KBM-7 (cell line): ENCODE measurements around the gene TMEFF2.
"Not testable (repeated sequence)": the region's sequence is repeated elsewhere in the genome, so short reads cannot be mapped to it uniquely, and the experiment has no call there.

Source experiments
- DNase-seq: peaks from one replicate; pipeline ENCODE4 v3.0.0-alpha.2; 2015
- in situ Hi-C: fragments of 300-500 bp; cut with MboI; formaldehyde crosslinking; loops from 2 replicates; pipeline ENCODE4 v1.14.3; 2020; ENCODE audit warnings: low sequenced_read_pairs, low pct_unique_long_range_greater_than_20kb, mixed read lengths

TMEFF2 gene

DNA sequence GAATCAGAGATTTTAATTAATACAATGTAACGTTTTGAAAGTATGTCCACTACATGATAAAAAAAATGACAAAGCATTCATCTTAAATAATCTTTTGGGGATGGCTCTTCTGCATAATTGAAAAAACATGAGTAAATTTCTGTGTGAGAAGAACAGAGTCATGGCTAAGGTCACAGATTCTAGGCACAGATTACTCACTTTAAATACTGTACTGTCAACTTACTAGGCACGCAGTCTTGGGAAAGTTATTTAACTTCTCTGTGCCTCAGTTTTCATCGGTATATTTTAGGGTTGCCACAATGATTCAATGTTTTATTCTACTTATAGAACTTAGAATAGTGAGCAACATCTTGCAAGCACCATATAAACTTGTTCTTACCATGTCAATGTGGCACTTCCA, 49.2 kb downstream of the TMEFF2 start:
- DNase-seq: no peak
- in situ Hi-C loops: no loop called here

DNA sequence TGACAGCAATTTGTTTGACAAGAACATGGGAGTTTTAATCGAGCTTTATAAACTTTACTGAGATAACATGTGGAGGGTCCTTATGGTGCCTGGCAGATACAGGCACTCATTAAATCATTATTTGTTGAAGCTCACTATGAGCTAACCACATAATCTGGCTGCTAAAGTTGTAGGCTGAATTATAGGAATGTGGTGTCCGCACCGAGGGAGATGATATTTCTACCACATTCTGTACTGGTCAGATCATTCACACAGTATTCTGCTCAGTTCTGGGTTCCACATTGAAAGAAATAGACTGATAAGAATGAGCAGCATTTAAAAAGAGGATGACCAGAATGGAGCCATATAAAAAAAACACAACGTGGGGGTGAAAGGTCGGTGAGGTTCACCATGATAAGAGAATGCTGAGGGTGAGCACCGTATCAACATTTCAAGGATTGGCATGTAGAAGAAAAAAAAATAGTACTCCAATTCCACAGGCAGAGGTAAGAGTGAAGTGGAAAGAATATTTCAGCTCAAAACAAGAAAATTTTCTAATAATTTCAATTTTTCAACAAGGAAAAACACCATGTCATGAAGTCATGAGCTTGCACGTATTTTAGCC, 54.4 kb downstream of the TMEFF2 start:
- DNase-seq: no peak
- in situ Hi-C loops: no loop called here

DNA sequence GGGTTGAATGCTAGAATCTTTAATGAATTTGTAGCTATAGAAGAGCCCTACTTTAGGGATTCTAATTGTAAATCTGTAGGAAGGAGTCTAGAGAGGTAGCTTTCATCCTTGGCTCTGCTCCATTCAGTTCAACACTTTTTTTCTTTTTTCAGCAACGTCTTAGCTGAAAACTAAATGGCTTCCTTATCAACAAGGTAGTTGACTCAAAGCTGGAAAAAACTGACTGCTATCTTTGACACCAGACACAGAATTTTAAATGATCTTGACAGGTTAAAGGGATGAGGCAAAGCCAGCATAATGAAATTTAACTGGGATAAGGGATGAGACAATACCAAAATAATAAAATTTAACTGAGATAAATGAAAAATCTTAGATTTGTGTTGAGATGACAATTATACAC, 54.9 kb downstream of the TMEFF2 start:
- in situ Hi-C loops: no loop called here
- DNase-seq: no peak

DNA sequence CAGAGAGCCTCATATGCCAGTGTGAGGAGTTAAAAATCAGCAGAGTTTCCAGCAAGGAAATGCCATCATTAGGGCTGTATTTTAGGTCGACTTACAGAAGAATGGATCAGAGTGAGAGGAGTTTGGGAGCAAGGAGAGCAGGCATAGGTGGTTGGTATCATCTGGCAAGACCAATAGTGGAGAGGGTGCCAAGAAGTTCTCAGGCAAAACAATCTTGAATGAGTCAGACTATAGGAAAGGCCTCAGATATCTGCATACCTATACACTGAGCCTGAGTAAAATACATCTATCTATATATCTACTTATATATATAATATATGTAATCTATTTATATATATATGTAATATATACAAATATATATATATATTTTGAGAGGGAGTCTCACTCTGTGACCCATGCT, 57.3 kb downstream of the TMEFF2 start:
- in situ Hi-C loops: no loop called here
- no peak for DNase-seq

DNA sequence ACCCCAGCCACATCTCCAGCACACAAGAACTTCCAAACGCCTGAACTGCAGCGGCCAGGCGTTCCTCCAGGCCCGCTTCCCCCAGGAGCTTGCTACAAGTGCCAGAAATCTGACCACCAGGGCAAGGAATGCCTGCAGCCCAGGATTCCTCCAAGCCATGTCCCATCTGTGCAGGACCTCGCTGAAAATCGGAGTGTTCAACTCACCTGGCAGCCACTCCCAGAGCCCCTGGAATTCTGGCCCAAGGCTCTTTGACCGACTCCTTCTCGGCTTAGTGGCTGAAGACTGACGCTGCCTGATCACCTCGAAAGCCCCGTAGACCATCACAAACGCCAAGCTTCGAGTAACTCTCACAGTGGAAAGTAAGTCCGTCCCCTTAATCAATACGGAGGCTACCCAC, 62.1 kb downstream of the TMEFF2 start:
- in situ Hi-C loops, DNase-seq: not testable (repeated sequence)

DNA sequence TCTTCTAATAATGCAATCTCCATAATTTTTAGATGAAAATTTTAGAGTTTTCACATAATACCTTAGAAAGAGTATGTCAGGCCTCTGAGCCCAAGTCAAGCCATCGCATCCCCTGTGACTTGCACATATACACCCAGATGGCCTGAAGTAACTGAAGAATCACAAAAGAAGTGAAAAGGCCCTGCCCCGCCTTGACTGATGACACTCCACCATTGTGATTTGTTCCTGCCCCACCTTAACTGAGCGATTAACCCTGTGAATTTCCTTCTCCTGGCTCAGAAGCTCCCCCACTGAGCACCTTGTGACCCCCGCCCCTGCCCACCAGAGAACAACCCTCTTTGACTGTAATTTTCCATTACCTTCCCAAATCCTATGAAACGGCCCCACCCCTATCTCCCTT, 64.4 kb downstream of the TMEFF2 start:
- in situ Hi-C loops: not testable (repeated sequence)

DNA sequence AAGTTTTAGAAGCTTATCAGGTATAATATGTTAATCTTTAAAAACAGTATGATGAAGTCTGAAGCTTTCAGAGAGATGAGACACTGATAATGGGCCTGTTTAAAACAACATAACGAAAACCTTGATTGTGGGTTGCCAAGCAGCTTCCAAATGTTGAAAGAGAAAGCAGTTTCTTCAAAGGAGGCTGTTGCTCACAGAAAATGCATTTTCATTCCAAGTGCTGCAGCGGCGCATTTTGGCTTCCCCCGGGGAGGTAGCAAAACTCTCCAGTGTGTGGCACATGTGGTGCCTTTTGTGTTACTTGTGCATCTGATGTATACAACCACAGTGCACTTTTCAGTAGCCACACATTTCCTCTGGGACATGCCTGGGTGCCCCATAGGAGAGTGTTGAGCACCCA, 66.1 kb downstream of the TMEFF2 start:
- DNase-seq: no peak
- in situ Hi-C loops: no loop called here

More for the DNA sequence above, 64.4 kb downstream of the TMEFF2 start:
- not testable (repeated sequence) for DNase-seq

DNA sequence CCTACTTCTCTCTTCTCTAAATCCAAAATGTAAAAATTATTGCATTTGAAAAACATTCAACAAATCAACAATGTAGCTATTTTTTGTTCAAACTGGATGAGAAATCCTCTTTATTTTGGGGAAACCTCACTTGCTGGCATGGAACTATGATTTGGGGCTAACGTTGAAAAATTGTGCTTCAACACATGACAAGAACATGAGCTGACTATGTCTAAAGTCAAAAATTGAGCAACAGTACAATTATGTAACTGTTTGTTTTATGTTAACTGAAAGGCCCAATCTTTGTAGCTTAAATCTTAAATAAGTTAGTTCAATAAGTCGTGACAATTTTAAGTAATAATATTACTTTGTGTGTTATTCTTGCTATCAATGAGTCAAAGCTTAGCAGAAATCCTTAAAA, 67.3 kb downstream of the TMEFF2 start:
- in situ Hi-C loops: no loop called here
- DNase-seq: no peak

DNA sequence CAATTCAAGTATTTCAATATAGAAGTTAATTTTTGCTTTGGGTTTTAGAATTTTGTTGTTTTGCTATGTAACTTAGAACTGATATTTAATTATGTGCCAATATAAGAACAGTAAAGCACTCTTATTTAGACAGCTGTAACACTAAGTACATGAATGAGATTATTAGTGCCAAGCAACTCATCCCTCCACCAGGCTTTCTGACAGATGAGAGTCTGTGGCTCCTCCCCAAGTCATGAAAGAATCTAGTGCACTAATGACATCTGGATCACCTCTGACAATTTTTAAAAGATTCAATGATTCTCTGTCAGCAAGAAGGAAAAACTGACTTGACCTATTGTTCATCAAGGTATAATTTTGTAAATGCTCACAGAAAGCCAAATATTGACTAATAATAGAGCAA, 67.8 kb downstream of the TMEFF2 start:
- no peak for DNase-seq
- in situ Hi-C loops: no loop called here

DNA sequence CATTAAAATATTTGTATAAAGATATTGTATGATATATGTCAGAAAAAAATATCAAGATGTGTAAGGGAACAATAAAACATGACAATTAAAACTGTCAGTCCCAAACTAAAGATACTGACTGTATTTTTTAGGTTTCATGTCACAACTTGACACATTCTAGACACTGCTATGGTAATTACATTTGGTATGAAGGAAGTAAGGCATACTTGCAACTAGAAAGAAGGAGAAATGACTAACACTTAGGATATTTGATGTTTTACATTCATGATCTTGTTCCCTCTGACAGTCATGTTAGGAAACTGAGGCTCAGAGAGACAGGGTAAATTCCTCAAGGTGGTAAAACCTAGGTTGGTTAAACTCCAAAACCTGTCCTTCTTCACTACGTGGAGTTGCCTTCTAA, 68.3 kb downstream of the TMEFF2 start:
- no peak for DNase-seq
- in situ Hi-C loops: no loop called here

DNA sequence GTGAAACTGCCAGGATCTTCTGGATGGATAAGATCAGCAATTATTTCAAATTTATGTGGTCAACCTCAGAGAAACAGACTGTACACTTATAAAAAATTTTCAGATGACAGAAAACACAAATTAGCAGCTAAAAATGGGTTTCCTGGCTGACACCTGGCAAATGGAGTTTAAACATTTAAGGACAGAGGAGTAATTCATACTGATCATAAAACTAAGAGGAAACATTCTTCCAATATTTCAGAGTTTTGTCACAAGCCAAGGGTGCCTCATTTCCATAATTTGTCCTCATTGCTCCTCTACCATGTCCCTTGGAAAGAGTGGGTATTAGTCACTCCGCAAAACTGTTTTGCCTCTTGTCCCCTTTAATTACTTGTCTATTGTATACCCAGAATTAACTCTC, 70.2 kb downstream of the TMEFF2 start:
- DNase-seq: no peak
- in situ Hi-C loops: no loop called here

DNA sequence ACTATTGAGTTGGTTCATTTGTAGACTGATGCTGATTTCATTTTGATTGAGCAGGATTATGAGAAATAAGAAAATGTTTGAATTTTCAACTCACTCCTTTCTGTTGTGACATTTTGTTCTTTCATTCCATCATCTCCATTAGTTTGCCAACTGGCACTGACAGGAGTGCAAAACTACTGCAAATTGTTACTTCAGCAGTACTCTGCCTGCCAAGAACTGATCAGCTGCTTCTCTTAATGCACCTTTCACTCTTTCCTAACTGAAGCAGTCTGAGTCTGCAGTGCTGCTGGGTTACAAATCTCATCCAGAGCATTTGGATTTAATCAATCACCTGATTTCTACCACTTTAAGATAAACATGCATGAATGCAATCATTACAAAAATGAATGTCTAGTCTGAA, 70.9 kb downstream of the TMEFF2 start:
- DNase-seq: no peak
- in situ Hi-C loops: no loop called here

DNA sequence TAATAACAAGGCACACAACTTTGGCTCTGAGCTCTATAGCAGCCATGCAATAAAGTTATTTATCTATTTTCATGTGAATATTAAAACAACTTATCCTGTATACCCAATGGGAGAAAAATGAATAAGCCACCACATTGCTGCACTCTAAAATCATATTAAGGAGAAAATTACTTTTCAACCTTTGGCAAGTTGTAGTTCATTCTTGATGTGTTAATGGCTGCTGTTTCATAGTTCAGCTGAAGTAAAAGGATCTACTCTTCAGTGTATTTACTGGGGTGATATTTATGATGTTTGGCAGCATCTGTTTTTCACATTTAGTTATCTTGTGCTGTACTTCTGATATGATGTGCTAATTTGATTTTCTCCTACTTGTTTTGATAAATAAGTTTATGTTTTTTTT, 71.8 kb downstream of the TMEFF2 start:
- DNase-seq: no peak
- in situ Hi-C loops: no loop called here

DNA sequence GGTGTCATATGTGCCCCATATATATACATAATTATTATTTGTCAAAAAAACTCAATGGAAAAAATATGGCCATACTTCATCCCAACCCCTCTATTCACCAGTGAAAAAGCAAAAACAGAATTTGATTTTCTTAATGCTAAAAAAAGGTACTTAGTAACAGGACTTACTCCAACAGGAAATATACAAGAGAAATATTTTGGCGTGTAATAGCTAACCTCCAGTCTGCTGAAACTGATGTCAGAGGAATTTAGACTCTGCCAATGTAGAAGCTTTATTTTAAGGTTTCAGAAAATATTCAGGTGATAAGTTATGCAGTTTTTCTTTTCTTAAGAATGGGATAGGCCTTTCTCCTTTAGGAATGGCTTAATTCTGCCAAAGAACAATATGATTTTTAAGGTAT, 72.6 kb downstream of the TMEFF2 start:
- in situ Hi-C loops: no loop called here
- DNase-seq: no peak

DNA sequence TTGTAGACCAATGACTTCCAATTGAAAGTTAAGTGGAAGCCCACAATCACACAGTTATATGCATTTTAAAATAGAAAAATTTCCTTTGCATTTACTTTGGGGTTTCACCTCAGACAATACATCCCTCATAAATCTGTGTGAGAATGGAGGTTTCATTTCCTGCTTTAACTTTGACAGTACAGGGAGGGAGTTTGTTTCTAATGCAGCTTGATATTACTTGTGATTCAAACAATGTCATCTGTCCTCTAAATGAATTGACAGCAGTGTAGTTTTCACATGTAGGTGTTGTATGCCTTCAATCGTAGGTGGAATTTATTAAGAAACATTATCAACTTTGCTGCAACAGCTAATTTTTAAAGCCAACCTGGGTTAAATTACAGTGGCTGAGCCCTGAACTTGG, 75.2 kb downstream of the TMEFF2 start:
- no peak for DNase-seq

DNA sequence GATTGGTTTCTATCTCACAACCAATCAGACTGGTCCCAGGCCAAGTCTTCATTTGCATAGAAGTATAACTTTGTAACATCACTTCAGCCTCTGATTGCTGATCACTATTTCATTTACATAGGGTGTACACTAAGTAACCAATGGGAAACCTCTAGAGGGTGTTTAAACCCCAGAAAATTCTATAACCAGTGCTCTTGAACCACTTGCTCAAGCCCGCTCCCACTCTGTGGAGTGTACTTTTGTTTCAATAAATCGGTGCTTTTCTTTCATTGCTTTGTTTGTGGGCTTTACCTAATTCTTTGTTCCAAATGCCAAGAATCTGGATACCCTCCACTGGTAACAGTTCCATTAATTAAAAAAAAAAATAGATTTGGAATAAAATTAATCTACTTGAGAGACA, 77.0 kb downstream of the TMEFF2 start:
- in situ Hi-C loops: no loop called here
- no peak for DNase-seq

More for the DNA sequence above, 75.2 kb downstream of the TMEFF2 start:
- in situ Hi-C loops: no loop called here

DNA sequence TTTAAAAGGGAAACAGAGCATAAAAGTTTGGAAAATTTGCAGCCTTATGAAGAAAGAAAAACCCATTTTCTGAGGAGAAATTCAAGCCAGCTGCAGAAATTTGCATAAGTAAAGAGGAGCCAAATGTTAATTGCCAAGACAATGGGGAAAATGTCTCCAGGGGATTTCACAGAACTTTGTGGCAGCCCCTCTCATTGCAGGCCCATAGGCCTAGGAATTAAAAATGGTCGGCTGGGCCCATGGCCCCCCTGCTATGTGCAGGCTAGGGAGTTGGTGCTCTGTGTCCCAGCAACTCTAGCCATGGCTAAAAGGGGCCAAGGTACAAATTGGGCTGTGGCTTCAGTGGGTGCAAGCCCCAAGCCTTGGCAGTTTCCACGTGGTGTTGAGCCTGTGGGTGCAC, 83.2 kb downstream of the TMEFF2 start:
- DNase-seq, in situ Hi-C loops: not testable (repeated sequence)

DNA sequence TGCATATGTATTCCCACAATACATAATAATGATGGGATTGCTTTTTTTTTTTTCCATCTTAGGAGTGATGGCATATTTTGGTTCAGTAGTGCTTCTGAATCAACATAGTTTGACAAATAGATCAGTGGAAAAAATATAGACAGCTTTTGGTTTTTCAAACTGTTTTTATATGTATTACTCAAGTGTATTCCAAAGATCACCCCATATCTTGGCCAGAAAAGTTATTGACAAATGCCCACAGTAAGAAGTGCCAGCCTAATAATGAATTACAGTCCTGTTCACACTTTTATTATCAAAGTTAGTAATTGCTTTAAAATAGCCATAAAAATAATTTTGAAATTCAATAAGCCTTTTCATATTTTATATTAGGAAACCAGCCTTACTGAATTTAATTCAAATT, 95.0 kb downstream of the TMEFF2 start:
- no peak for DNase-seq
- in situ Hi-C loops: no loop called here

DNA sequence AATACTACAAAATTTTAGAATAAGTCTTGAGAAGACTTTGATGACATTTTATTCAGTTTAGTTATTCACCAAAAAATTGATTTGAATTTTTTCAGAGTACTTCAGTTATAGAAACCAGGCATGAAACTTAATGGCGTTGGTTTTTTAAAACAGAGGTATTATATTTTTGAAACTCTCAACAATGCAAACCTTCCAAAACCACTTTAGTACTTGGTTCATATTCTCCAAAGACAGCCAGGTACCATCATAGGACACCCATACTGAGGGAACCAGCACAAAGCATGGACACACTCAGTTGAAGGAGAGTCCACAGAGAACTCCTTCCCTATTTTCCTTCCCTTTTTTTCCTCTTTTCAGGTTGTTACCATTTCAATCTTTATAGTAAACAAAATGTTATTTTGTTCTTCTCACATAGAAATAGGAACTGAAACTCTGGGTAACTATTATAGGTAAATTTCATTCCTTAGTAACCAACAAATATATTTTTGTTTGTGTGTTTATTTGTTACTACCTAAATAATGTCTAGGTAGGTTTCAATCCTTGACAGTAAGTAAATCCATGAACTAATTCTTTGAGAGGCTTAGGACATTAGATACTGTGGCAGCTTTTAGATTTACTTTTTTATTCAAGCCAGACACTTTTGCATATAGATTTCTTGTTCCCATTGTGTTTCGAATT, 95.8 kb downstream of the TMEFF2 start:
- DNase-seq: no peak
- in situ Hi-C loops: no loop called here

DNA sequence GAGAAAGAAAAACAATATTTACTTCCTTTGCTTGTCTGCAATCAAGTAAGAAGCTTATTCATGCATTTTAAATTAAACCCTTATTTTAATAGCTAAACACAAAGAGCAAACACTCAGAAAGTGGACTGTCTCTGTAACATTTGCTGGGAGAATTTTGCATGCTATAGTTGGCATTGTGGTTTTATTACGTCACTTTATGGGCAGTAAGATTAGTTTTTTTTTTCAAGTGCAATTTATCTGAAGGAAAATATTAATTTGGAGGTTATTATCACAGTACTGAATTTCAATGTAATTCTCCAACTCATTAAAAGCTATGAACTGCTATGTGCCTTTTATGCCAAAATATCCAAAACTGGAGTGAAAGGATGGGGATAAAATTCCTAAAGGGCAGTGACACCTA, 103.3 kb downstream of the TMEFF2 start:
- no peak for DNase-seq
- in situ Hi-C loops: no loop called here

DNA sequence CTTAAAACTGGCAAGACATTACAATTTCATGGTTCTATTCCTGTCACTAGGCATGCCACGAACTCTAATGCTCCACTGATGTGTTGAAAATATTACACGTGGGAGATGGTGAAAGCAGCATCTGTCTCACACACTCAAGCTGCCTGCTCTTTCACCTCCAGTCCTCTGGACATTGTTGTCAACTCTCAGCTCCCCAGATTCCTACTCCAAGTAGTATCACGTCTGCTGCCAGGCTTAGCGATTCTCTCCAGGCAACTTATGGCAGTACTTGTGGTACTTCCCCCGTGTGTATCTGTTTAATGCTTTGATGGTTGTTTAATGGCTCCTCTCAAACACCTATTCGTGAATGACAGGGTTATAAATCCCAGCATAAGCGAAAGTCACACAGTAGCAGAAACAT, 103.8 kb downstream of the TMEFF2 start:
- in situ Hi-C loops: no loop called here
- DNase-seq: no peak
